PC-9 (cell line): Measurements from ENCODE around the gene CERKL.

Experiments
- CTCF ChIP-seq: fragments of 200-600 bp; sonication (generic); conservative IDR thresholded peaks from 2 replicates; pipeline ENCODE4 v1.6.1; 2017; ENCODE audit warnings: mixed run types, antibody characterized with exemption, mild to moderate bottlenecking, moderate library complexity
- EZH2 ChIP-seq: fragments of 200-600 bp; sonication (generic); IDR thresholded peaks from 2 replicates; pipeline ENCODE4 v1.8.0; 2017; ENCODE audit warnings: antibody characterized with exemption, low read depth

GRCh38 chr2:181698223-181698622 lies 41.3 kb upstream of the CERKL start:
- no peak for TF ChIP-seq CTCF
- TF ChIP-seq EZH2, result no peak
